SK-MEL-5 (cell line): ENCODE measurements around the gene KARS1. TPM values are rescaled to one million over a fixed set of nuclear protein-coding genes. Genes with fewer than 3 reads are reported as not detected.
"Not testable (repeated sequence)": the region's sequence is repeated elsewhere in the genome, so short reads cannot be mapped to it uniquely, and the experiment has no call there.

Experiments used
- DNase-seq: peaks from one replicate; pipeline ENCODE4 v3.0.0-alpha.2; 2016; ENCODE audit warnings: low read depth, low spot score
- in situ Hi-C: cut with HindIII; loops from 2 replicates; pipeline ENCODE4 v1.10.0; 2016; ENCODE audit warnings: low sequenced_read_pairs, high pct_unique_total_duplicates, low pct_unique_long_range_greater_than_20kb
- total RNA-seq: library from RNA; depleted of rRNA; stranded (reverse); fragments of >200 nt; shearing (Covaris generic); gene quantifications from 2 replicates; pipeline ENCODE4 v1.2.3, GENCODE V29; 2014; rRNA removed

KARS1 gene
- total RNA-seq, 1 experiment from 2014 or later: 243 TPM

GRCh38 chr16:75593825-75594820 lies 53.3 kb downstream of the KARS1 start:
- DNase-seq: no peak
- in situ Hi-C loops: no loop called here

- DNase-seq: no peak
- in situ Hi-C loops: no loop called here
These were observed 54.2 kb downstream of the KARS1 start for GRCh38 chr16:75593308-75593707.

DNA sequence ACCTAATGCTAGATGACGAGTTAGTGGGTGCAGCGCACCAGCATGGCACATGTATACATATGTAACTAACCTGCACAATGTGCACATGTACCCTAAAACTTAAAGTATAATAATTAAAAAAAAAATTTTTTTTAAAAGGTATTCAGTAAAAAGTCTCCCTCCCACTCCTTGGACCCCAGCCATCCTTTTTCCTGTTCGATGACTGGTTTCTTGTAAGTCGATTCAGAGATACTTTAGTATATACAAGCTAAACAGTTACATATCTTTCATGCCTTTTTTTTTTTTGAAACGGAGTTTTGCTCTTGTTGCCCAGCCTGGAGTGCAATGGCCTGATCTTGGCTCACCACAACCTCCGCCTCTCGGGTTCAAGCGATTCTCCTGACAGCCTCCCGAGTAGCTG lies 55.5 kb downstream of the KARS1 start:
- DNase-seq, in situ Hi-C loops: not testable (repeated sequence)

- no peak for DNase-seq
- in situ Hi-C loops: no loop called here
These were observed 56.3 kb downstream of the KARS1 start for GRCh38 chr16:75590920-75591843.

- in situ Hi-C loops: no loop called here
- DNase-seq: no peak
These were observed 58.2 kb downstream of the KARS1 start for GRCh38 chr16:75589306-75589705.

GRCh38 chr16:75588716-75589115 lies 58.7 kb downstream of the KARS1 start:
- DNase-seq: no peak
- in situ Hi-C loops: no loop called here

DNA sequence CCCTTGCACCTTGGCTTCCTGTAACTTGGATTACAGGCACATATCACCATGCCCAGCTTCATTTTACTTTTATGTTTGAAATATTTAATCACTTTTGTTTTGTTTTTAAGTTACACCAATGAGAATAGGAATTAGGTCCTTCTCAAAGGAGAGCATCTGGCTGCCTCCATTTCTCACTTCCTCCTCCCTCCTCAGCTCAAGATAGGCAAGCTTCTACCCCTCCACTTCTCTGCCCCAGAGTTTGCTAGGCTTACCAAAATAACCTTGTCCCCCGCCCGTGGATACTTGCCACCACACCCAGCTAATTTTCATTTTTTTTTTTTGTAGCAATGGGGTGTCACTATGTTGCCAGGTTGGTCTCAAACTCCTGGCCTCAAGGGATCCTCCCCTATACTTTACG lies 63.4 kb downstream of the KARS1 start:
- in situ Hi-C loops: no loop called here
- no peak for DNase-seq

- in situ Hi-C loops: no loop called here
- no peak for DNase-seq
These were observed 68.1 kb downstream of the KARS1 start for GRCh38 chr16:75579281-75579834.

GRCh38 chr16:75578725-75579124 lies 68.7 kb downstream of the KARS1 start:
- in situ Hi-C loops: no loop called here
- DNase-seq: no peak

DNA sequence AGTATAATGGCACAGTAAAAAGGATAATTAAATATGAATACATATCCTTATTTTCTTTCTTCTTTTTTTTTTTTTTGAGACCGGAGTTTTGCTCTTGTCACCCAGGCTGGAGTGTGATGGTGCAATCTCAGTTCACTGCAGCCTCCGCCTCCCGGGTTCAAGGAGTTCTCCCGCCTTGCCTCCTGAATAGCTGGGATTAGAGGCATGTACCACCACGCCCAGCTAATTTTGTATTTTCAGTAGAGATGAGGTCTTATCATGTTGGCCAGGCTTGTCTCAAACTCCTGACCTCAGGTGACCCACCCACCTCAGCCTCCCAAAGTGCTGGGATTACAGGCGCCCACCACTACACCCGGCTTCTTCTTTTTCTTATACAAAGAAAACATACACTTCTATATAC lies 69.3 kb downstream of the KARS1 start:
- no peak for DNase-seq
- in situ Hi-C loops: no loop called here

Other genes with a start within 250 kb of the KARS1 start
- gene CFDP1, start 214.2 kb downstream of the KARS1 start, total RNA-seq: 24.8 and 25.1 TPM in 2 replicates
- gene TMEM170A, start 183.0 kb downstream of the KARS1 start, total RNA-seq: 18.1 and 19.3 TPM in 2 replicates
- 10.2 and 11.0 TPM in 2 replicates for gene CHST6, start 152.2 kb downstream of the KARS1 start, total RNA-seq
- 0.08 TPM in 1 of 2 replicates, not detected in the other for gene CHST5, start 111.6 kb downstream of the KARS1 start, total RNA-seq
- 9.2 and 10.7 TPM in 2 replicates for gene TMEM231, start 91.4 kb downstream of the KARS1 start, total RNA-seq
- gene GABARAPL2, start 81.3 kb downstream of the KARS1 start, total RNA-seq: 48.7 and 50.5 TPM in 2 replicates
- 56.3 and 78.9 TPM in 2 replicates for gene ADAT1, start 24.4 kb downstream of the KARS1 start, total RNA-seq
- gene TERF2IP, start 108 bp upstream of the KARS1 start, total RNA-seq: 36.3 and 41.9 TPM in 2 replicates
- not detected in 2 replicates for gene CPHXL2, start 29.3 kb upstream of the KARS1 start, total RNA-seq
- not detected in 2 replicates for gene DUXB, start 53.8 kb upstream of the KARS1 start, total RNA-seq
- not detected in 2 replicates for gene CPHXL, start 78.8 kb upstream of the KARS1 start, total RNA-seq